Activated CD8-positive, alpha-beta memory T cell treated with anti-CD3 and anti-CD28 coated beads for 4 hours (primary cell): ENCODE data around the gene CCZ1B.
A peak's percentile ranks its signal among the peaks of the same experiment; 100 is the strongest.
"Not testable (repeated sequence)": the region's sequence is repeated elsewhere in the genome, so short reads cannot be mapped to it uniquely, and the experiment has no call there.

Experiments used
- DNase-seq, 2 donors: peaks; one replicate each; pipeline ENCODE4 v3.0.0-alpha.2; 2020; ENCODE audit warnings: low read depth in 2 of 2

CCZ1B gene

GRCh38 chr7:6826151-6826550 lies at the start of gene CCZ1B:
Gene CCZ1B (minus strand): TSS chr7:6826275. CDS start chr7:6826197, 78 bp downstream.
- DNase-seq: peak; percentile 72 to 78

- not testable (repeated sequence) for DNase-seq
These were observed 48.9 kb upstream of the CCZ1B start for GRCh38 chr7:6875022-6875421.

GRCh38 chr7:6872246-6872945 lies 46.3 kb upstream of the CCZ1B start:
- not testable (repeated sequence) for DNase-seq

- DNase-seq: not testable (repeated sequence)
These were observed 45.5 kb upstream of the CCZ1B start for GRCh38 chr7:6871421-6872144.

GRCh38 chr7:6864751-6865150 lies 38.7 kb upstream of the CCZ1B start:
- not testable (repeated sequence) for DNase-seq

GRCh38 chr7:6864188-6864587 lies 38.1 kb upstream of the CCZ1B start:
- DNase-seq: not testable (repeated sequence)

- not testable (repeated sequence) for DNase-seq
These were observed 36.8 kb upstream of the CCZ1B start for GRCh38 chr7:6862876-6863275.

- peak; percentile 54 to 55 for DNase-seq
These were observed 31.7 kb upstream of the CCZ1B start for GRCh38 chr7:6857721-6858314.

GRCh38 chr7:6855563-6856131 lies 29.6 kb upstream of the CCZ1B start:
- not testable (repeated sequence) for DNase-seq

- not testable (repeated sequence) for DNase-seq
These were observed 28.9 kb upstream of the CCZ1B start for GRCh38 chr7:6854747-6855562.

- not testable (repeated sequence) for DNase-seq
These were observed 27.6 kb upstream of the CCZ1B start for GRCh38 chr7:6853681-6854080.

GRCh38 chr7:6849127-6849526 lies 23.1 kb upstream of the CCZ1B start:
- not testable (repeated sequence) for DNase-seq

- not testable (repeated sequence) for DNase-seq
These were observed 21.7 kb upstream of the CCZ1B start for GRCh38 chr7:6847751-6848150.

GRCh38 chr7:6845971-6846449 lies 19.9 kb upstream of the CCZ1B start:
- DNase-seq: not testable (repeated sequence)

GRCh38 chr7:6843654-6844053 lies 17.6 kb upstream of the CCZ1B start:
- not testable (repeated sequence) for DNase-seq

GRCh38 chr7:6843092-6843491 lies 17.0 kb upstream of the CCZ1B start:
- DNase-seq: not testable (repeated sequence)

- DNase-seq: not testable (repeated sequence)
These were observed 16.3 kb upstream of the CCZ1B start for GRCh38 chr7:6842278-6842921.

- not testable (repeated sequence) for DNase-seq
These were observed 11.0 kb upstream of the CCZ1B start for GRCh38 chr7:6837081-6837480.

- DNase-seq: not testable (repeated sequence)
These were observed 9.4 kb upstream of the CCZ1B start for GRCh38 chr7:6835521-6835920.

- DNase-seq: no peak
These were observed 7.6 kb upstream of the CCZ1B start for GRCh38 chr7:6833636-6834035.
